Neuronal stem cell (in vitro differentiated cells): ENCODE results near the gene HOXA6.
A peak's percentile ranks its signal among the peaks of the same experiment; 100 is the strongest.

Experiments
- DNase-seq: peaks from one replicate; pipeline ENCODE4 v3.0.0-alpha.2; 2013; ENCODE audit warnings: low spot score
- H2AFZ ChIP-seq: one replicate; pipeline ENCODE4 v1.6.1; 2013; ENCODE audit warnings: mild to moderate bottlenecking, low read length, inconsistent platforms
- H2AK5ac ChIP-seq: 2 replicates; pipeline ENCODE4 v1.6.1; 2013; ENCODE audit warnings: low read depth, mild to moderate bottlenecking, inconsistent platforms, low read length, moderate library complexity, mixed read lengths
- H2BK120ac ChIP-seq: 2 replicates; pipeline ENCODE4 v1.6.1; 2013; ENCODE audit warnings: low read depth, mild to moderate bottlenecking, inconsistent platforms, low read length, moderate library complexity, mixed read lengths
- H2BK12ac ChIP-seq: one replicate; pipeline ENCODE4 v1.6.1; 2013; ENCODE audit warnings: low read length, inconsistent platforms
- H2BK15ac ChIP-seq: 2 replicates; pipeline ENCODE4 v1.6.1; 2013; ENCODE audit warnings: mild to moderate bottlenecking, low read length, inconsistent platforms, mixed read lengths
- H2BK5ac ChIP-seq: one replicate; pipeline ENCODE4 v1.6.1; 2013; ENCODE audit warnings: inconsistent platforms, mild to moderate bottlenecking, low read length, moderate library complexity
- H3K14ac ChIP-seq: one replicate; pipeline ENCODE4 v1.6.1; 2013; ENCODE audit warnings: low read length, inconsistent platforms
- H3K18ac ChIP-seq: 2 replicates; pipeline ENCODE4 v1.6.1; 2013; ENCODE audit warnings: low read length, inconsistent platforms
- H3K23ac ChIP-seq: 2 replicates; pipeline ENCODE4 v1.6.1; 2013; ENCODE audit warnings: low read depth, mild to moderate bottlenecking, mixed read lengths, low read length, inconsistent platforms; ENCODE audit not compliant: poor library complexity
- H3K27ac ChIP-seq: replicated peaks from 3 replicates; pipeline ENCODE4 v1.5.1; 2013; ENCODE audit warnings: low read length, inconsistent platforms
- H3K27me3 ChIP-seq, 3 experiments: 2 replicates each; pipeline ENCODE4 v1.6.1; 2013; ENCODE audit warnings: low read length in 3 of 3, mild to moderate bottlenecking in 2 of 3, inconsistent platforms in 1 of 3, low read depth in 1 of 3, mixed read lengths in 1 of 3, moderate library complexity in 1 of 3; ENCODE audit not compliant: control insufficient read depth in 3 of 3, insufficient read depth in 3 of 3
- H3K36me3 ChIP-seq, 2 donors: replicated peaks in 1 of 2; 2 replicates each; pipeline ENCODE4 v1.6.1; 2013; ENCODE audit warnings: low read length in 2 of 2; ENCODE audit not compliant: control insufficient read depth in 2 of 2, insufficient read depth in 2 of 2
- H3K4ac ChIP-seq: 2 replicates; pipeline ENCODE4 v1.6.1; 2013; ENCODE audit warnings: inconsistent platforms, mild to moderate bottlenecking, low read length, moderate library complexity
- H3K4me1 ChIP-seq, 2 donors: 1 replicate in 1 of 2; 2 replicates in 1 of 2; pipeline ENCODE4 v1.6.1; 2013; ENCODE audit warnings: low read length in 2 of 2, low read depth in 1 of 2; ENCODE audit not compliant: control insufficient read depth in 2 of 2, insufficient read depth in 1 of 2
- H3K4me2 ChIP-seq: one replicate; pipeline ENCODE4 v1.6.1; 2013; ENCODE audit warnings: mild to moderate bottlenecking, low read length, inconsistent platforms; ENCODE audit not compliant: insufficient read depth, poor library complexity, severe bottlenecking
- H3K4me3 ChIP-seq, 2 donors: 2 replicates each; pipeline ENCODE4 v1.5.1; 2013; ENCODE audit warnings: low read length in 2 of 2, mild to moderate bottlenecking in 2 of 2, inconsistent platforms in 1 of 2, moderate library complexity in 1 of 2
- H3K79me1 ChIP-seq: one replicate; pipeline ENCODE4 v1.6.1; 2013; ENCODE audit warnings: low read depth, mild to moderate bottlenecking, inconsistent platforms, low read length, moderate library complexity
- H3K9ac ChIP-seq: one replicate; pipeline ENCODE4 v1.6.1; 2013; ENCODE audit warnings: mild to moderate bottlenecking, low read depth, low read length, inconsistent platforms; ENCODE audit not compliant: poor library complexity
- H3K9me3 ChIP-seq, 2 donors: replicated peaks in 1 of 2; 2 replicates each; pipeline versions ENCODE3 to v1.6.1; 2013; ENCODE audit warnings: low read length in 2 of 2, mild to moderate bottlenecking in 2 of 2, inconsistent platforms in 1 of 2, low read depth in 1 of 2, mixed read lengths in 1 of 2, moderate library complexity in 1 of 2; ENCODE audit not compliant: control insufficient read depth in 2 of 2, insufficient read depth in 1 of 2
- H4K8ac ChIP-seq: one replicate; pipeline ENCODE4 v1.6.1; 2013; ENCODE audit warnings: low read depth, mild to moderate bottlenecking, inconsistent platforms, low read length, moderate library complexity
- H4K91ac ChIP-seq: one replicate; pipeline ENCODE4 v1.6.1; 2013; ENCODE audit warnings: low read length, low read depth, mild to moderate bottlenecking, inconsistent platforms; ENCODE audit not compliant: poor library complexity
- WGBS, 2 donors: extraction: QIAGEN DNeasy Blood & Tissue Kit; methylation state at CpG; one replicate each; pipeline ENCODE4 v1.1.7; 2013; ENCODE audit warnings: missing lambda C conversion rate in 2 of 2, mixed read lengths in 1 of 2; ENCODE audit not compliant: insufficient read length in 2 of 2, insufficient replicate concordance in 1 of 2; ENCODE audit errors: extremely low coverage in 2 of 2; 5-methylcytosine and 5-hydroxymethylcytosine counted together

HOXA6 gene

DNA sequence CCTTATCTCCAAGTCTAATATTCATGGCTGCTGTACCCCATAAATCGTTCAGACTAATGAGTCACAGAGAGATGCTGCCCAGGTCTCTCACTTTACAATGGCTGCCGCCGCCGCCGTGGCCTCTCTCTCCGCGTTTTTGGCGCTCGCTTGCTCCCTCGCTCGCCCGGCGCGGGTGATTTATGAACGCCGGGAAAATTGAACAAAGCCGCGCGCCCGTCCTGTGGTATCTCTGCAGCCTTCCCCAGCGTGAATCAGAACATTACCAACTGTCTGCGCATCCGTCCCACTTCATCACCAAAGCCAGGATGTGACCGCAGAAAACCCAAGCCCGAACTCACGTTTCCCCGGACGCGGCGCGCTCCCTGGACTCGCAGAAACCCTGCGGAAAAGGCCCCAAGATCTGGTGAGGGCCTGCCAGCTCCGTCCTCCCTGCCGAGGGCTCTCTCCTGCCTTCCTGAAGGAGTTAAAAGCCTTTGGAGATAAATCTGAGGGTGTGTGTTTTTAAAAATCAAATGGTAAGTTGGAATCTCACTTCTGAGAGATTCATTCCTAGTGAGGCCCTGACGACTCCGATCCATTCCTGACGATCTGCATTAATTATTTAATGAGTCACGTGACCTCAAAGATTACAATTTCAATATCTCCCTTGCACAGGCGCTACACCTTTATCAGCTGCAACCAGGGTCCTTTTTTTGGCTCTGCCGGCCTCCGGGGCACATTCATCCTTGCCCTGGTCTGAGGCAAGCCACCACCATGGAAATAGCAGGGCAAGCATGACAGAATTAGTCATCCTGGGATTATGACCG is 23.3 kb downstream of the HOXA6 start:
- Histone ChIP-seq H2AFZ (peak overlapping the region; percentile 59), H2BK120ac (no peak overlapping the region), H4K91ac (no peak overlapping the region), H3K4me2 (no peak overlapping the region), H3K23ac (no peak overlapping the region), H3K27me3 (peaks cover 49 to 99% (median 96%) of the 10 kb centered on the region in 3 experiments), H3K79me1 (no peaks in the 10 kb centered on the region), H3K27ac (no peak overlapping the region), H3K4ac (no peak overlapping the region), H2BK15ac (no peak overlapping the region), H3K9ac (no peak overlapping the region), H3K36me3 (no peaks in the 10 kb centered on the region), H2AK5ac (no peak overlapping the region), H3K9me3 (peaks cover 0 to 5% of the 10 kb centered on the region in 2 donors), H3K4me1 (no peaks in the 10 kb centered on the region), H2BK5ac (no peak overlapping the region), H3K4me3 (peak overlapping the region in 1 of 2 donors; percentile 31), H3K14ac (no peak overlapping the region), H2BK12ac (no peak overlapping the region), H4K8ac (no peak overlapping the region), H3K18ac (no peak overlapping the region)
- no CpG with 5 or more reads among the region's 43 CpGs for WGBS, 2 donors
- no peak for DNase-seq

DNA sequence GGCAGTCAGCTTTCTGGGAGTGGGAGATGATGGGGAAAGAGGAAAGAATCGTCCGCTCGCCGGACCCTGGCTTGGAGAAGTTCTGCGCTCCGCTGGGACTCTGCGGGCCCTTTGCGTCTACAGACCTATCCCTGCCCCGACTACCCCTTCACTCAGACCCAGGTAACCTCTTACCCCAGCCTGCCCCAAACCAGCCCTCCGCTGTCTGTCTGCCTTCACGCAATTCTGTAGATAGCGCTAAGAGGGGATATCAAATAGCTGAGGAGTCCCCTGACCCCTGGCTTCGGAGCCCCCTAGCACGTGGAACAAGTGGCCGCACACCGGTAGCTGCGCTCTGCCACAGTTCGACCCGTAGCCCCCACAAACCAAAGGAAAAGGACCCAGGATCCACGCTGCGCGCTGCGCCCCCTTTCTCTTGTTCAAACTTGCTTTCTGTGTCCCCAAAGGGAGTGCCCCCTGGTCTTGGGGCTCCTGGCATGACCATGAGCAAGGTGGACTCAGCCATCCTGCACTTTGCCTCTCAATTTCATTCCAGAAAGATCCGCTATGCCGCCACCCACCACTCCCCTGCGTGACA is 24.0 kb downstream of the HOXA6 start:
- WGBS, 2 donors: no CpG with 5 or more reads among the region's 26 CpGs

GRCh38 chr7:27123007-27123476 is 24.5 kb downstream of the HOXA6 start:
- Histone ChIP-seq H3K14ac (no peak overlapping the region), H3K27me3 (peaks cover 47 to 99% (median 96%) of the 10 kb centered on the region in 3 experiments), H3K4me3 (no peak overlapping the region), H3K4me2 (no peak overlapping the region), H3K4ac (no peak overlapping the region), H3K27ac (no peak overlapping the region), H3K79me1 (no peaks in the 10 kb centered on the region), H4K91ac (no peak overlapping the region), H3K9me3 (peaks cover 0 to 4% of the 10 kb centered on the region in 2 donors), H4K8ac (no peak overlapping the region), H3K23ac (no peak overlapping the region), H2BK5ac (no peak overlapping the region), H2AK5ac (no peak overlapping the region), H2AFZ (no peak overlapping the region), H2BK12ac (no peak overlapping the region), H2BK15ac (no peak overlapping the region), H3K4me1 (no peaks in the 10 kb centered on the region), H3K18ac (no peak overlapping the region), H2BK120ac (no peak overlapping the region), H3K36me3 (no peaks in the 10 kb centered on the region), H3K9ac (no peak overlapping the region)
- WGBS, 2 donors: no CpG with 5 or more reads among the region's 14 CpGs
- no peak for DNase-seq

More for the DNA sequence above, 24.0 kb downstream of the HOXA6 start:
- H3K4me2 ChIP-seq: no peak overlapping the region
- H3K4ac ChIP-seq: no peak overlapping the region
- peaks cover 0 to 4% of the 10 kb centered on the region in 2 donors for H3K9me3 ChIP-seq
- no peak overlapping the region for H3K14ac ChIP-seq
- no peak overlapping the region for H4K91ac ChIP-seq
- H3K4me1 ChIP-seq: no peaks in the 10 kb centered on the region
- H3K4me3 ChIP-seq: peak overlapping the region in 1 of 2 donors; percentile 3
- no peak overlapping the region for H3K18ac ChIP-seq
- H2BK12ac ChIP-seq: no peak overlapping the region
- H3K36me3 ChIP-seq: no peaks in the 10 kb centered on the region
- H3K9ac ChIP-seq: no peak overlapping the region
- no peak overlapping the region for H2AFZ ChIP-seq
- no peak overlapping the region for H2BK5ac ChIP-seq
- H3K79me1 ChIP-seq: no peaks in the 10 kb centered on the region
- no peak overlapping the region for H4K8ac ChIP-seq
- H2BK15ac ChIP-seq: no peak overlapping the region
- no peak overlapping the region for H2AK5ac ChIP-seq
- H2BK120ac ChIP-seq: no peak overlapping the region
- peaks cover 46 to 99% (median 96%) of the 10 kb centered on the region in 3 experiments for H3K27me3 ChIP-seq
- no peak overlapping the region for H3K23ac ChIP-seq
- DNase-seq: no peak
- no peak overlapping the region for H3K27ac ChIP-seq
